HEK293 (cell line): Measurements from ENCODE around the gene BLOC1S3.
A peak's percentile ranks its signal among the peaks of the same experiment; 100 is the strongest.

Experiments
- CTCF ChIP-seq: fragments of 450-650 bp; formaldehyde crosslinking; IDR thresholded peaks from 2 replicates; pipeline ENCODE4 v1.5.1; 2016; ENCODE audit warnings: missing biosample characterization, missing genetic modification characterization
- EGR2 ChIP-seq: fragments of 450-650 bp; formaldehyde crosslinking; IDR thresholded peaks from 2 replicates; pipeline ENCODE4 v1.5.1; 2016; ENCODE audit warnings: low read depth, missing biosample characterization, missing genetic modification characterization
- KLF1 ChIP-seq: fragments of 450-650 bp; formaldehyde crosslinking; IDR thresholded peaks from 2 replicates; pipeline ENCODE4 v1.5.1; 2016; ENCODE audit warnings: missing biosample characterization, missing genetic modification characterization
- KLF10 ChIP-seq: fragments of 450-650 bp; IDR thresholded peaks from 2 replicates; pipeline ENCODE4 v1.5.1; 2018; ENCODE audit warnings: missing biosample characterization, mild to moderate bottlenecking, missing genetic modification characterization
- KLF16 ChIP-seq: fragments of 450-650 bp; formaldehyde crosslinking; IDR thresholded peaks from 2 replicates; pipeline ENCODE4 v1.5.1; 2017; ENCODE audit warnings: missing biosample characterization, missing genetic modification characterization
- PRDM1 ChIP-seq: fragments of 450-650 bp; formaldehyde crosslinking; IDR thresholded peaks from 2 replicates; pipeline ENCODE4; 2016; ENCODE audit warnings: missing biosample characterization, missing genetic modification characterization
- SP2 ChIP-seq: fragments of 450-650 bp; formaldehyde crosslinking; IDR thresholded peaks from 2 replicates; pipeline ENCODE4 v1.5.1; 2016; ENCODE audit warnings: missing biosample characterization, missing genetic modification characterization
- SP3 ChIP-seq: fragments of 450-650 bp; formaldehyde crosslinking; IDR thresholded peaks from 2 replicates; pipeline ENCODE4 v1.5.1; 2016; ENCODE audit warnings: missing biosample characterization, missing genetic modification characterization
- ZBTB11 ChIP-seq: fragments of 450-650 bp; formaldehyde crosslinking; conservative IDR thresholded peaks from 2 replicates; pipeline ENCODE4 v1.5.1; 2016; ENCODE audit warnings: low read depth, missing biosample characterization, missing genetic modification characterization
- ZBTB49 ChIP-seq: fragments of 450-650 bp; formaldehyde crosslinking; IDR thresholded peaks from 2 replicates; pipeline ENCODE4 v1.5.1; 2016; ENCODE audit warnings: missing biosample characterization, missing genetic modification characterization, low read depth
- ZEB2 ChIP-seq: fragments of 450-650 bp; formaldehyde crosslinking; IDR thresholded peaks from 2 replicates; pipeline ENCODE4 v1.5.1; 2016; ENCODE audit warnings: missing biosample characterization, missing genetic modification characterization
- ZNF10 ChIP-seq: fragments of 450-650 bp; formaldehyde crosslinking; IDR thresholded peaks from 2 replicates; pipeline ENCODE4 v1.5.1; 2017; ENCODE audit warnings: missing biosample characterization, missing genetic modification characterization
- ZNF121 ChIP-seq: fragments of 450-650 bp; formaldehyde crosslinking; IDR thresholded peaks from 2 replicates; pipeline ENCODE4 v1.5.1; 2016; ENCODE audit warnings: missing biosample characterization, missing genetic modification characterization
- ZNF214 ChIP-seq: fragments of 450-650 bp; formaldehyde crosslinking; IDR thresholded peaks from 2 replicates; pipeline ENCODE4 v1.5.1; 2017; ENCODE audit warnings: missing biosample characterization, mild to moderate bottlenecking, missing genetic modification characterization, borderline replicate concordance
- ZNF324 ChIP-seq: fragments of 450-650 bp; formaldehyde crosslinking; IDR thresholded peaks from 2 replicates; pipeline ENCODE4 v1.5.1; 2016; ENCODE audit warnings: missing biosample characterization, missing genetic modification characterization
- ZNF473 ChIP-seq: fragments of 450-650 bp; formaldehyde crosslinking; IDR thresholded peaks from 2 replicates; pipeline ENCODE4 v1.5.1; 2017; ENCODE audit warnings: missing biosample characterization, missing genetic modification characterization
- ZNF660 ChIP-seq: fragments of 450-650 bp; IDR thresholded peaks from 2 replicates; pipeline ENCODE4 v1.5.1; 2018; ENCODE audit warnings: missing biosample characterization, mild to moderate bottlenecking, missing genetic modification characterization
- ZNF701 ChIP-seq: fragments of 450-650 bp; formaldehyde crosslinking; IDR thresholded peaks from 2 replicates; pipeline ENCODE4 v1.5.1; 2016; ENCODE audit warnings: missing biosample characterization, missing genetic modification characterization
- TF ChIP-seq, protein P1 (sequence below): fragments of 450-650 bp; formaldehyde crosslinking; IDR thresholded peaks from 2 replicates; pipeline ENCODE4 v1.5.1; 2016; ENCODE audit warnings: missing biosample characterization, missing genetic modification characterization
- TF ChIP-seq, protein P2 (sequence below): fragments of 450-650 bp; formaldehyde crosslinking; IDR thresholded peaks from 2 replicates; pipeline ENCODE4 v1.5.1; 2017; ENCODE audit warnings: missing biosample characterization, mild to moderate bottlenecking, missing genetic modification characterization, moderate library complexity
- TF ChIP-seq, protein P3 (sequence below): fragments of 450-650 bp; formaldehyde crosslinking; IDR thresholded peaks from 2 replicates; pipeline ENCODE4 v1.5.1; 2016; ENCODE audit warnings: missing biosample characterization, missing genetic modification characterization
- TF ChIP-seq, protein P4 (sequence below): fragments of 450-650 bp; formaldehyde crosslinking; IDR thresholded peaks from 2 replicates; pipeline ENCODE4 v1.5.1; 2016; ENCODE audit warnings: missing biosample characterization, missing genetic modification characterization, low read depth

The BLOC1S3 gene

DNA sequence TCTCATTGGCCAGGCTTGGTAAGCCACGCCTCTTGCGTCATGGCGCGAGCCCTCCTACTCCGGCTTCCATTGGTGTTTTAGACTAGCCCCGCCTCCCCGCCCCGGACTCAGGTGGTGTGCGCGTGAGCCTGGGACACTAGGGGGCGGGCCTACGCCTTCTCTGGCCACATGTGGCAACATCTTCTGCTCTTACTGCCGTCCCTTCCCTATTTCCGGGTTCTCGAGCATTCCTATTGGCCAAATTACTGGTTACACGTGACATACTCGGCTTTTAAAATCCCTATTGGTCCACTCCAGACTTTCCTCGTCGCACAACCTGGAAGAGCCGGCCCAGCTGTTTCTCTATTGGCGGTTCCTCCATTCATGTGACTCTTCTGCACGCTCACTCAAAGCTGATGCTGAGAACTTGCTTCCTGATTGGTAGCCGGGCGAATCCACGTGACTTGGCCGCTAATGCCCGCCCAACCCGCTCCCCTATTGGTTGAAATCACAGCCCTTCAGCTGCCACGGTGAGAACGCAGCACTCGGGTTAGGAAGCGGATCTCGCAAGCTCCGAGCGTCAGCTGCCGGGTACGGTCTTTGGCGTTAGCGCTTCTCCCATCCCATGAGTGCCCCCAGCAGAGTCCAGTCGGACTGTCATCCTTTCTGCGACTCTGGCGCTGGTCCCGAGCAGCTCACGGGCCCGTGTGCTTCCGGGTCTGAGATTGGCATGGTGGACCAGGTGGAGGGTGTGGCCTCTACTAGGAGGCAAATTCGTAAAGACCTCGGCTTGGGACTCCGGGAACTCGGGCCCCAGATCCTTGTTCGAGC is at the start of gene BLOC1S3 (continued):
- TF ChIP-seq, protein P1, sequence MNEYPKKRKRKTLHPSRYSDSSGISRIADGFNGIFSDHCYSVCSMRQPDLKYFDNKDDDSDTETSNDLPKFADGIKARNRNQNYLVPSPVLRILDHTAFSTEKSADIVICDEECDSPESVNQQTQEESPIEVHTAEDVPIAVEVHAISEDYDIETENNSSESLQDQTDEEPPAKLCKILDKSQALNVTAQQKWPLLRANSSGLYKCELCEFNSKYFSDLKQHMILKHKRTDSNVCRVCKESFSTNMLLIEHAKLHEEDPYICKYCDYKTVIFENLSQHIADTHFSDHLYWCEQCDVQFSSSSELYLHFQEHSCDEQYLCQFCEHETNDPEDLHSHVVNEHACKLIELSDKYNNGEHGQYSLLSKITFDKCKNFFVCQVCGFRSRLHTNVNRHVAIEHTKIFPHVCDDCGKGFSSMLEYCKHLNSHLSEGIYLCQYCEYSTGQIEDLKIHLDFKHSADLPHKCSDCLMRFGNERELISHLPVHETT = no peak
- TF ChIP-seq, protein P2, sequence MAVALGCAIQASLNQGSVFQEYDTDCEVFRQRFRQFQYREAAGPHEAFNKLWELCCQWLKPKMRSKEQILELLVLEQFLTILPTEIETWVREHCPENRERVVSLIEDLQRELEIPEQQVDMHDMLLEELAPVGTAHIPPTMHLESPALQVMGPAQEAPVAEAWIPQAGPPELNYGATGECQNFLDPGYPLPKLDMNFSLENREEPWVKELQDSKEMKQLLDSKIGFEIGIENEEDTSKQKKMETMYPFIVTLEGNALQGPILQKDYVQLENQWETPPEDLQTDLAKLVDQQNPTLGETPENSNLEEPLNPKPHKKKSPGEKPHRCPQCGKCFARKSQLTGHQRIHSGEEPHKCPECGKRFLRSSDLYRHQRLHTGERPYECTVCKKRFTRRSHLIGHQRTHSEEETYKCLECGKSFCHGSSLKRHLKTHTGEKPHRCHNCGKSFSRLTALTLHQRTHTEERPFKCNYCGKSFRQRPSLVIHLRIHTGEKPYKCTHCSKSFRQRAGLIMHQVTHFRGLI = no peak
- TF ChIP-seq KLF10 (tag by site-specific recombination) = peak; percentile 41
- TF ChIP-seq ZNF324 = no peak
- TF ChIP-seq, protein P3, sequence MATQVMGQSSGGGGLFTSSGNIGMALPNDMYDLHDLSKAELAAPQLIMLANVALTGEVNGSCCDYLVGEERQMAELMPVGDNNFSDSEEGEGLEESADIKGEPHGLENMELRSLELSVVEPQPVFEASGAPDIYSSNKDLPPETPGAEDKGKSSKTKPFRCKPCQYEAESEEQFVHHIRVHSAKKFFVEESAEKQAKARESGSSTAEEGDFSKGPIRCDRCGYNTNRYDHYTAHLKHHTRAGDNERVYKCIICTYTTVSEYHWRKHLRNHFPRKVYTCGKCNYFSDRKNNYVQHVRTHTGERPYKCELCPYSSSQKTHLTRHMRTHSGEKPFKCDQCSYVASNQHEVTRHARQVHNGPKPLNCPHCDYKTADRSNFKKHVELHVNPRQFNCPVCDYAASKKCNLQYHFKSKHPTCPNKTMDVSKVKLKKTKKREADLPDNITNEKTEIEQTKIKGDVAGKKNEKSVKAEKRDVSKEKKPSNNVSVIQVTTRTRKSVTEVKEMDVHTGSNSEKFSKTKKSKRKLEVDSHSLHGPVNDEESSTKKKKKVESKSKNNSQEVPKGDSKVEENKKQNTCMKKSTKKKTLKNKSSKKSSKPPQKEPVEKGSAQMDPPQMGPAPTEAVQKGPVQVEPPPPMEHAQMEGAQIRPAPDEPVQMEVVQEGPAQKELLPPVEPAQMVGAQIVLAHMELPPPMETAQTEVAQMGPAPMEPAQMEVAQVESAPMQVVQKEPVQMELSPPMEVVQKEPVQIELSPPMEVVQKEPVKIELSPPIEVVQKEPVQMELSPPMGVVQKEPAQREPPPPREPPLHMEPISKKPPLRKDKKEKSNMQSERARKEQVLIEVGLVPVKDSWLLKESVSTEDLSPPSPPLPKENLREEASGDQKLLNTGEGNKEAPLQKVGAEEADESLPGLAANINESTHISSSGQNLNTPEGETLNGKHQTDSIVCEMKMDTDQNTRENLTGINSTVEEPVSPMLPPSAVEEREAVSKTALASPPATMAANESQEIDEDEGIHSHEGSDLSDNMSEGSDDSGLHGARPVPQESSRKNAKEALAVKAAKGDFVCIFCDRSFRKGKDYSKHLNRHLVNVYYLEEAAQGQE = no peak
- TF ChIP-seq PRDM1 (tag by site-specific recombination) = no peak
- peak; percentile 29; the same call in 1 of the 2 replicates for TF ChIP-seq ZEB2 (tag by site-specific recombination)
- no peak for TF ChIP-seq ZNF214 (tag by site-specific recombination)
- TF ChIP-seq, protein P4, sequence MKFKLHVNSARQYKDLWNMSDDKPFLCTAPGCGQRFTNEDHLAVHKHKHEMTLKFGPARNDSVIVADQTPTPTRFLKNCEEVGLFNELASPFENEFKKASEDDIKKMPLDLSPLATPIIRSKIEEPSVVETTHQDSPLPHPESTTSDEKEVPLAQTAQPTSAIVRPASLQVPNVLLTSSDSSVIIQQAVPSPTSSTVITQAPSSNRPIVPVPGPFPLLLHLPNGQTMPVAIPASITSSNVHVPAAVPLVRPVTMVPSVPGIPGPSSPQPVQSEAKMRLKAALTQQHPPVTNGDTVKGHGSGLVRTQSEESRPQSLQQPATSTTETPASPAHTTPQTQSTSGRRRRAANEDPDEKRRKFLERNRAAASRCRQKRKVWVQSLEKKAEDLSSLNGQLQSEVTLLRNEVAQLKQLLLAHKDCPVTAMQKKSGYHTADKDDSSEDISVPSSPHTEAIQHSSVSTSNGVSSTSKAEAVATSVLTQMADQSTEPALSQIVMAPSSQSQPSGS (tag by site-specific recombination) = no peak
- peak; percentile 52; the same call in 1 of the 2 replicates for TF ChIP-seq ZNF660 (tag by site-specific recombination)
- TF ChIP-seq ZNF10 (tag by site-specific recombination) = 0 out of 2 replicates have a peak, but pooled peaks have one; percentile 13
- no peak for TF ChIP-seq ZNF701 (tag by site-specific recombination)
- no peak for TF ChIP-seq ZBTB49 (tag by site-specific recombination)
- TF ChIP-seq ZNF121 (tag by site-specific recombination) = no peak
- TF ChIP-seq EGR2 (tag by site-specific recombination) = peak; percentile 38; the same call in 1 of the 2 replicates
- peak; percentile 97 for TF ChIP-seq CTCF
- TF ChIP-seq SP3 (tag by site-specific recombination) = peak; percentile 97
- TF ChIP-seq KLF16 (tag by site-specific recombination) = peak; percentile 28
- peak; percentile 62 for TF ChIP-seq KLF1 (tag by site-specific recombination)
- TF ChIP-seq SP2 (tag by site-specific recombination) = peak; percentile 98
- TF ChIP-seq ZNF473 = no peak
- 0 out of 2 replicates have a peak, but pooled peaks have one; percentile 10 for TF ChIP-seq ZBTB11
